Breast epithelium (tissue), 3 donors: Measurements from ENCODE around the gene GRP.

Source experiments
- CTCF ChIP-seq, 3 donors: fragments of 450-650 bp; IDR thresholded peaks; one replicate each; pipeline ENCODE4 v1.5.1; 2016 to 2017; ENCODE audit warnings: antibody characterized with exemption in 3 of 3, mild to moderate bottlenecking in 3 of 3, moderate library complexity in 3 of 3
- POLR2AphosphoS5 ChIP-seq, 3 donors: sonication (generic); formaldehyde crosslinking; IDR thresholded peaks; one replicate each; pipeline ENCODE4 v1.6.1; 2017; ENCODE audit warnings: antibody characterized with exemption in 3 of 3

- TF ChIP-seq POLR2AphosphoS5 (IDR thresholded peaks at IDR 0.05) (no peak), CTCF (IDR thresholded peaks at IDR 0.05) (no peak)
Measured at GRCh38 chr18:59229191-59229590, 9.2 kb downstream of the GRP start.
